ENCODE results near the gene GALM. TPM values are rescaled to one million over a fixed set of nuclear protein-coding genes. Genes with fewer than 3 reads are reported as not detected.

The GALM gene
- total and polyA plus RNA-seq, 2 of the 8 experiments (the other 6 are each of a cell fraction or from before 2014, with no cell fraction given) = 9.9 to 13.1 TPM

DNA sequence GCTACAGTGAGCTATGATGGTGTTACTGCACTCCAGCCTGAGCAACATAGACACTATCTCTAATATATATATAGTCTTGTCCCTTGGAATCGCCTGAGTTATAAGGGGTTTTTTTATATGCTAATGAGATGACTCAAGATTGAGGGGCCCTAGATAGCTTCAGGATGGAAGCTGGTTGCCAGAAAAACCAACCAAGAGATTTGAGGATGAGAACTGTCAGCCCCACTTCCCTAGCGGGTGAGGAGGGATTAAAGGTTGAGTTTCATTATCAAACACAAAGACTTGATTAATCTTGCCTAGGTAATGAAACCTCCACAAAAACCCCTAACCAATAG, 12.6 kb upstream of the GALM start:
- Histone ChIP-seq H3K56ac (replicated peaks; ENCODE audit: insufficient read length, low read depth, low read length) (no peak overlapping the region), H3K4me3 (ENCODE audit: extremely low read depth in 1 of 4, insufficient read depth in 2 of 4, low read depth in 3 of 4, low read length in 4 of 4) (no peak overlapping the region), H2AK5ac (ENCODE audit: low read depth, low read length) (no peak overlapping the region), H3K4me2 (ENCODE audit: insufficient read depth in 1 of 2, low read depth in 2 of 2, low read length in 2 of 2) (no peak overlapping the region), H4K5ac (ENCODE audit: insufficient read length, low read depth, low read length) (no peak overlapping the region), H3K4ac (replicated peaks; ENCODE audit: insufficient read length, low read depth, low read length) (no peak overlapping the region), H3K18ac (ENCODE audit: extremely low read depth, low read length) (no peak overlapping the region), H2BK20ac (ENCODE audit: low read length) (no peak overlapping the region), H2AFZ (ENCODE audit: low read length) (no peak overlapping the region), H4K8ac (ENCODE audit: extremely low read depth, insufficient read depth, low read length) (no peak overlapping the region), H4K91ac (replicated peaks; ENCODE audit: insufficient read length, low read length) (no peak overlapping the region), H3K27ac (ENCODE audit: low read depth, low read length) (no peak overlapping the region), H2BK120ac (replicated peaks; ENCODE audit: low read depth, low read length) (no peak overlapping the region), H2BK5ac (ENCODE audit: low read depth, low read length) (no peak overlapping the region), H3K9me3 (ENCODE audit: insufficient read depth in 2 of 2, low read depth in 1 of 2, low read length in 1 of 2) (no peaks in the 10 kb centered on the region), H3K14ac (ENCODE audit: insufficient read length) (no peak overlapping the region), H3K23ac (ENCODE audit: insufficient read length) (no peak overlapping the region), H2BK12ac (ENCODE audit: low read depth, low read length) (no peak overlapping the region), H3K79me2 (ENCODE audit: control insufficient read depth in 1 of 2, insufficient read depth in 2 of 2, low read length in 2 of 2) (no peaks in the 10 kb centered on the region), H4K20me1 (replicated peaks in 1 of 2; ENCODE audit: control insufficient read depth in 1 of 2, insufficient read depth in 2 of 2, low read length in 2 of 2) (no peaks in the 10 kb centered on the region), H3K23me2 (ENCODE audit: low read depth, low read length) (no peaks in the 10 kb centered on the region), H2BK15ac (ENCODE audit: low read length) (no peak overlapping the region), H3K36me3 (ENCODE audit: control insufficient read depth in 2 of 4, insufficient read depth in 4 of 4, low read length in 3 of 4) (no peaks in the 10 kb centered on the region), H3K9ac (replicated peaks in 1 of 4; ENCODE audit: extremely low read depth in 1 of 4, low read depth in 3 of 4, low read length in 3 of 4) (no peak overlapping the region), H3K4me1 (replicated peaks in 1 of 4; ENCODE audit: control insufficient read depth in 3 of 4, insufficient read depth in 4 of 4, low read length in 3 of 4) (no peaks in the 10 kb centered on the region), H3K79me1 (ENCODE audit: low read depth, low read length) (no peaks in the 10 kb centered on the region), H3K27me3 (replicated peaks in 1 of 4; ENCODE audit: control insufficient read depth in 3 of 4, extremely low read depth in 1 of 4, insufficient read depth in 3 of 4, low read length in 3 of 4) (no peaks in the 10 kb centered on the region)
- 94% methylated on average over 2 of the region's 2 CpGs; no CpG with 5 or more reads in 1 of the 2 experiments for WGBS, 2 experiments (ENCODE audit: extremely low coverage in 1 of 2, insufficient coverage in 1 of 2, insufficient read length in 1 of 2, insufficient replicate concordance in 2 of 2, low coverage in 1 of 2, low lambda C conversion rate in 2 of 2, missing lambda C conversion rate in 1 of 2)
- ChIA-PET POLR2A (ENCODE audit: partially characterized antibody) (interaction anchor here (1.2 kb wide), 1 partner anchor 17 kb away, joined by 4 read pairs; no protein-coding TSS in a partner anchor), CTCF (ENCODE audit: partially characterized antibody) (interaction anchor here (0.6 to 2.0 kb wide), 5 partner anchors 29 to 89 kb away, joined by 3 to 5 read pairs (median 3); no protein-coding TSS in a partner anchor)
- TF ChIP-seq TEAD4 (IDR thresholded peaks at IDR 0.05; ENCODE audit: low read depth, low read length) = no peak
- FAIRE-seq = no peak
- DNase-seq (ENCODE audit: low read depth in 1 of 2, low spot score in 2 of 2) = no peak
